Measurements from ENCODE around the gene HSPB1.
"Not testable (repeated sequence)": the region's sequence is repeated elsewhere in the genome, so short reads cannot be mapped to it uniquely, and the experiment has no call there.

The HSPB1 gene

GRCh38 chr7:76302347-76303201 lies at the start of gene HSPB1:
Gene HSPB1 (plus strand): TSS chr7:76302673. CDS start chr7:76302713, 40 bp downstream.
- peak; percentile 61 for DNase-seq

- DNase-seq, result no peak
Measured at GRCh38 chr7:76254781-76255180, 47.7 kb upstream of the HSPB1 start.

- no peak for DNase-seq
Measured at GRCh38 chr7:76257973-76258372, 44.5 kb upstream of the HSPB1 start.

- no peak for DNase-seq
Measured at GRCh38 chr7:76259124-76260093, 43.1 kb upstream of the HSPB1 start.

- DNase-seq, result no peak
Measured at GRCh38 chr7:76260171-76260703, 42.2 kb upstream of the HSPB1 start.

- no peak for DNase-seq
Measured at GRCh38 chr7:76261329-76261728, 41.1 kb upstream of the HSPB1 start.

- no peak for DNase-seq
Measured at GRCh38 chr7:76261931-76262330, 40.5 kb upstream of the HSPB1 start.

GRCh38 chr7:76262683-76263402 lies 39.6 kb upstream of the HSPB1 start:
- no peak for DNase-seq

- DNase-seq, result no peak
Measured at GRCh38 chr7:76265299-76265698, 37.2 kb upstream of the HSPB1 start.

- no peak for DNase-seq
Measured at GRCh38 chr7:76267107-76267893, 35.2 kb upstream of the HSPB1 start.

GRCh38 chr7:76267894-76268183 lies 34.6 kb upstream of the HSPB1 start:
- DNase-seq, result no peak

GRCh38 chr7:76268376-76268775 lies 34.1 kb upstream of the HSPB1 start:
- no peak for DNase-seq

- no peak for DNase-seq
Measured at GRCh38 chr7:76269895-76270294, 32.6 kb upstream of the HSPB1 start.

GRCh38 chr7:76271384-76271783 lies 31.1 kb upstream of the HSPB1 start:
- not testable (repeated sequence) for DNase-seq

- DNase-seq, result no peak
Measured at GRCh38 chr7:76272142-76272541, 30.3 kb upstream of the HSPB1 start.

GRCh38 chr7:76272851-76273497 lies 29.5 kb upstream of the HSPB1 start:
- no peak for DNase-seq

GRCh38 chr7:76273503-76273902 lies 29.0 kb upstream of the HSPB1 start:
- DNase-seq, result no peak

- no peak for DNase-seq
Measured at GRCh38 chr7:76278540-76278939, 23.9 kb upstream of the HSPB1 start.

GRCh38 chr7:76280408-76280807 lies 22.1 kb upstream of the HSPB1 start:
- DNase-seq, result no peak

GRCh38 chr7:76281006-76281705 lies 21.3 kb upstream of the HSPB1 start:
- DNase-seq, result no peak

Data from activated effector memory CD4-positive, alpha-beta T cell treated with Interleukin-2 at 50 U/mL for 16 hours (primary cell).